GM18498 (cell line): Measurements from ENCODE around the gene TMEM18.

Source experiments
- ATAC-seq: cut with Tn5 transposase; IDR thresholded peaks from one replicate; pipeline ENCODE4 v1.9.1; 2021; ENCODE audit warnings: mild to moderate bottlenecking, moderate library complexity; ENCODE audit not compliant: unreplicated experiment

The TMEM18 gene

DNA sequence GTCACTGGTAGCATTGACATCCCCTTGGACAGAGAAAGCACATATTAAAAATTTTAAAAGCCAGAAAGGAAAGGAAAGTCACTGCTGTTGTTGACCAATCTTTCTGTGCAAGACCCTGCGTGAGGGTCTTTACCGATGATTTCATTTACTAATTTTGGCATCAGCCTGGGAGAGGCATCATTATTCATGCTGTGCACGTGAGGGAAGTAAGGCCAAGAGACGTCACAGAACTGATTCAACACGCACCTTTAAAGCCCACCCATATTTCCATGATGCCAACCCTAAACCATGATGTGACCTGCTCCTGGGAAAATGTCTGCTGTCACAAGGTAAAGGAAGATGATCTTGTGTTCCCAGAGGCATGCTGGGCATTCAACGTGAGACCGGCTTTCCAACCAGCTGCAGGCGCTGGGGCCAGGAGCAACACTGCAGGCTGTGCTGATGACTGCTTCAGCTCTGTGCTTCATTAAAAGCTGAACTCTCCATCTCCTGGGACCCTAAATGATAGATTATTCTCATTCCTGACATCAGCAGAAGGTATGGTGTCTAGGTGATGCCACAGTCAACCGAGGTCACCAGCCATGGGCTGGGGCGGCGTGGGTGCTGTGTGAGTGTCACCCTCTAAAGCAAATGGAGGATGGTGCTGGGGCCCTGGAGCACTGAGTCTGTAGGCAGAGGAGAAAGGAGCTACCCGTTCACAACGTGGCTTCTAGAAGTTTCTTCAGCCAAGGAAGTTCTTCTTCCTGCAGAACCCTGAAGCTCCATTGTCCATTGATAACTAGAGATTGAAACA, 53.9 kb downstream of the TMEM18 start:
- no peak for ATAC-seq

GRCh38 chr2:622357-622756, 54.8 kb downstream of the TMEM18 start:
- no peak for ATAC-seq

DNA sequence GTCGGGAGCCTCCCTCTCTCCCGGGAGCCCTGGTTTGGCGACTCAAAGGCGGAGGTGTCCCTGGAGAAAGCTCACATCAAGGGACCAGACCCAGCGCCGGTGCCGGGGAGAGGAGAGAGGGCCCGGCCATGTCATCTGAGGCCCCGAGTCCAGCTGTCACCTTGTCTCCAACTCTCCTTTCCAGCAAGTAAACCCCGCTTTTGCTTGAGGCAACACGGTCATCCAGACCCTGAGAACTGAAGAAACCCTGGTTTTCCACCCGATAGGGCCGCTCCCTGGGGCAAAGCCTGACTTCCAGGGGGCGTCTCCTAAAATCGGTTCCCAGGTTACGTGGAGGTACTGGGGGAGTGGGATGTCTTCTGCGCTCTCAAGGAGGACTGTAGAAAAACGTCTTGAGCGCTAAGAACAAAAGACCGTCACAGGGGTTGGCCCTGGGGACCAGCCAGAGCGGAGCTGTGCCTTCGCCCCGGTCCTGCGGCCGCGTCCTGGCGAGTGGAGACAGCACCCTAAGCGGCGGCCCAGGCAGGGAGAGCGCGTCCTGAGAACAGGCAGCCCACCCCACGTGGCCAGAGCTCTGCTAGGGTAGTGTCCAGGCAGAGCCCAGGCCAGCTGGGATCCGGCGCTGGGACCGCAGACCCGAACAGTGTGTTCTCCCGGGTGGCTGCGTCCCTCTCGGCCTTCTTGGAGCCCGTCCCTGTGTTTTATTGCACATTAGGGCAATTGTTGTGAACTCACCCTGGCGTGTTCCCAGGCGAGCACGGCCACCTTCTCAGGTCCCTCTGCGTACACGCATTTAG, 55.7 kb downstream of the TMEM18 start:
- ATAC-seq: no peak

- no peak for ATAC-seq
These were observed 56.5 kb downstream of the TMEM18 start for GRCh38 chr2:620471-621302.

GRCh38 chr2:620004-620403, 57.2 kb downstream of the TMEM18 start:
- ATAC-seq: no peak

GRCh38 chr2:618422-618990, 58.7 kb downstream of the TMEM18 start:
- no peak for ATAC-seq

DNA sequence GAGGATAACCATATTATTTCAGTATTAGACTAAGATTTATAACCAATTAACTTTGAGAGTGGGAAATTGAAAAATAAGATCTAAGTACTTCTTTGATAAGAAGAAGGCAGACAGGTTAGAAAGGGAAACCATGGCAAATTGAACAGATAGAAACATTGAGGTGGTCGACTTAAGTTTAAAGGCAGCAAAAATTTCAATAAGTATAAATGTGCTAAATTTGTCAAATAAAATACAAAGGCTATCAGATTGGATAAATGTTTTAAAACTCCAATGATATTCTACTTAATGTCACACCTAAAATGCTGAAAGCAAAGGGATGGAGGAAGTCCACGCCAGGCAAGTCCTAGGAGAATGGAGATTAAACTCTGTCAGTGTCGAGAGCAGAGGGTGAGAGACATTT, 59.2 kb downstream of the TMEM18 start:
- no peak for ATAC-seq
